ENCODE data around the gene FADS2.

GRCh38 chr11:61829806-61830205 lies 1.7 kb downstream of the FADS2 start:
- TF ChIP-seq CTCF (IDR thresholded peaks at IDR 0.05) (no peak), POLR2A (IDR thresholded peaks at IDR 0.05) (no peak)
